LoVo (cell line): ENCODE results near the gene SMIM45.

Experiments used
- DNase-seq: peaks from one replicate; pipeline ENCODE4 v3.0.0-alpha.2; 2016; ENCODE audit warnings: low spot score

SMIM45 gene

GRCh38 chr22:41970601-41971000 is 18.7 kb downstream of the SMIM45 start:
- DNase-seq, result no peak

GRCh38 chr22:41971431-41971830 is 19.5 kb downstream of the SMIM45 start:
- DNase-seq, result no peak

- DNase-seq, result no peak
Measured at GRCh38 chr22:41974691-41975290, 22.8 kb downstream of the SMIM45 start.

- DNase-seq, result no peak
Measured at GRCh38 chr22:41975299-41976069, 23.5 kb downstream of the SMIM45 start.

- DNase-seq, result peak; percentile 62
Measured at GRCh38 chr22:41976070-41976901, 24.3 kb downstream of the SMIM45 start.

GRCh38 chr22:41976961-41977566 is 25.1 kb downstream of the SMIM45 start:
- no peak for DNase-seq

- DNase-seq, result no peak
Measured at GRCh38 chr22:41978732-41979131, 26.8 kb downstream of the SMIM45 start.

GRCh38 chr22:41979423-41980250 is 27.7 kb downstream of the SMIM45 start:
- no peak for DNase-seq

GRCh38 chr22:41982865-41983264 is 30.9 kb downstream of the SMIM45 start:
- DNase-seq, result no peak

- no peak for DNase-seq
Measured at GRCh38 chr22:41983513-41984405, 31.8 kb downstream of the SMIM45 start.

- no peak for DNase-seq
Measured at GRCh38 chr22:41987276-41987675, 35.3 kb downstream of the SMIM45 start.

GRCh38 chr22:41989246-41989645 is 37.3 kb downstream of the SMIM45 start:
- no peak for DNase-seq

- no peak for DNase-seq
Measured at GRCh38 chr22:41991111-41991510, 39.2 kb downstream of the SMIM45 start.

- no peak for DNase-seq
Measured at GRCh38 chr22:41992496-41992895, 40.5 kb downstream of the SMIM45 start.

GRCh38 chr22:41995211-41995610 is 43.3 kb downstream of the SMIM45 start:
- DNase-seq, result no peak

GRCh38 chr22:41996826-41997225 is 44.9 kb downstream of the SMIM45 start:
- DNase-seq, result no peak

- no peak for DNase-seq
Measured at GRCh38 chr22:41998361-41999261, 46.7 kb downstream of the SMIM45 start, which contains the start of gene WBP2NL. TSS of gene WBP2NL (plus strand) at chr22:41998788. CDS start at chr22:41998819, 31 bp downstream.

GRCh38 chr22:42000466-42000865 is 48.5 kb downstream of the SMIM45 start:
- no peak for DNase-seq

GRCh38 chr22:42001121-42001520 is 49.2 kb downstream of the SMIM45 start:
- DNase-seq, result no peak
